Osteocyte (in vitro differentiated cells): ENCODE data around the gene CPZ. TPM values are rescaled to one million over a fixed set of nuclear protein-coding genes. Genes with fewer than 3 reads are reported as not detected.

Experiments
- DNase-seq: peaks from one replicate; pipeline ENCODE4 v3.0.0; 2021; ENCODE audit warnings: mixed read lengths; ENCODE audit not compliant: unreplicated experiment; ENCODE audit errors: extremely low spot score
- H3K27ac Mint-ChIP-seq: one replicate; pipeline ENCODE4 v1.8.0; 2021; ENCODE audit warnings: mild to moderate bottlenecking, mixed read lengths; ENCODE audit not compliant: unreplicated experiment
- H3K27me3 Mint-ChIP-seq: one replicate; pipeline ENCODE4 v1.8.0; 2021; ENCODE audit warnings: mixed read lengths; ENCODE audit not compliant: unreplicated experiment
- H3K36me3 Mint-ChIP-seq: one replicate; pipeline ENCODE4 v1.8.0; 2021; ENCODE audit warnings: mixed read lengths; ENCODE audit not compliant: unreplicated experiment
- H3K4me1 Mint-ChIP-seq: one replicate; pipeline ENCODE4 v1.8.0; 2021; ENCODE audit warnings: mixed read lengths; ENCODE audit not compliant: unreplicated experiment
- H3K4me3 Mint-ChIP-seq: one replicate; pipeline ENCODE4 v1.8.0; 2021; ENCODE audit warnings: mild to moderate bottlenecking, moderate library complexity, mixed read lengths; ENCODE audit not compliant: unreplicated experiment
- H3K9me3 Mint-ChIP-seq: one replicate; pipeline ENCODE4 v1.8.0; 2021; ENCODE audit warnings: mixed read lengths; ENCODE audit not compliant: unreplicated experiment
- CTCF ChIP-seq: fragments of 200-600 bp; sonication (generic); IDR thresholded peaks from 2 replicates; pipeline ENCODE4 v1.5.0; 2021; ENCODE audit warnings: antibody characterized with exemption, mild to moderate bottlenecking, moderate library complexity
- total RNA-seq: library from RNA; stranded (reverse); gene quantifications from 2 replicates; pipeline ENCODE4 v1.2.1, GENCODE V29; 2021

The CPZ gene
- total RNA-seq, 1 donor from 2014 or later, result 10.7 TPM

GRCh38 chr4:8548731-8549351, 43.7 kb upstream of the CPZ start:
- Mint-ChIP-seq H3K27me3 (peaks cover 2% of the 10 kb centered on the region), H3K4me3 (no peak overlapping the region), H3K36me3 (no peaks in the 10 kb centered on the region), H3K4me1 (peaks cover 12% of the 10 kb centered on the region), H3K9me3 (no peaks in the 10 kb centered on the region), H3K27ac (no peak overlapping the region)
- TF ChIP-seq CTCF, result no peak
- no peak for DNase-seq

- TF ChIP-seq CTCF, result no peak
- DNase-seq, result no peak
- Mint-ChIP-seq H3K4me3 (no peak overlapping the region), H3K4me1 (peaks cover 12% of the 10 kb centered on the region), H3K36me3 (no peaks in the 10 kb centered on the region), H3K27ac (no peak overlapping the region), H3K27me3 (peaks cover 2% of the 10 kb centered on the region), H3K9me3 (no peaks in the 10 kb centered on the region)
These were observed 43.1 kb upstream of the CPZ start for GRCh38 chr4:8549352-8549931.

- DNase-seq, result no peak
- no peak for TF ChIP-seq CTCF
These were observed 41.9 kb upstream of the CPZ start for GRCh38 chr4:8550691-8551090.

GRCh38 chr4:8552024-8552423, 40.5 kb upstream of the CPZ start:
- DNase-seq, result no peak
- Mint-ChIP-seq H3K4me1 (peaks cover 11% of the 10 kb centered on the region), H3K36me3 (no peaks in the 10 kb centered on the region), H3K27me3 (peaks cover 5% of the 10 kb centered on the region), H3K9me3 (no peaks in the 10 kb centered on the region), H3K27ac (no peak overlapping the region), H3K4me3 (no peak overlapping the region)
- TF ChIP-seq CTCF, result no peak

More at GRCh38 chr4:8550691-8551090, 41.9 kb upstream of the CPZ start:
- Mint-ChIP-seq H3K27ac (no peak overlapping the region), H3K36me3 (no peaks in the 10 kb centered on the region), H3K4me3 (no peak overlapping the region), H3K4me1 (peaks cover 11% of the 10 kb centered on the region), H3K9me3 (no peaks in the 10 kb centered on the region), H3K27me3 (peaks cover 5% of the 10 kb centered on the region)

GRCh38 chr4:8552581-8553205, 39.9 kb upstream of the CPZ start:
- H3K36me3 Mint-ChIP-seq, result no peaks in the 10 kb centered on the region
- H3K4me3 Mint-ChIP-seq, result no peak overlapping the region
- peaks cover 6% of the 10 kb centered on the region for H3K4me1 Mint-ChIP-seq
- H3K27ac Mint-ChIP-seq, result no peak overlapping the region
- peaks cover 5% of the 10 kb centered on the region for H3K27me3 Mint-ChIP-seq
- no peak for TF ChIP-seq CTCF
- DNase-seq, result no peak
- H3K9me3 Mint-ChIP-seq, result no peaks in the 10 kb centered on the region
